ENCODE results near the gene ZNF888. TPM values are rescaled to one million over a fixed set of nuclear protein-coding genes. Genes with fewer than 3 reads are reported as not detected.
A peak's percentile ranks its signal among the peaks of the same experiment; 100 is the strongest.

The ZNF888 gene
- total and polyA plus RNA-seq, 2 experiments from 2014 or later = 2.3 to 8.3 TPM

DNA sequence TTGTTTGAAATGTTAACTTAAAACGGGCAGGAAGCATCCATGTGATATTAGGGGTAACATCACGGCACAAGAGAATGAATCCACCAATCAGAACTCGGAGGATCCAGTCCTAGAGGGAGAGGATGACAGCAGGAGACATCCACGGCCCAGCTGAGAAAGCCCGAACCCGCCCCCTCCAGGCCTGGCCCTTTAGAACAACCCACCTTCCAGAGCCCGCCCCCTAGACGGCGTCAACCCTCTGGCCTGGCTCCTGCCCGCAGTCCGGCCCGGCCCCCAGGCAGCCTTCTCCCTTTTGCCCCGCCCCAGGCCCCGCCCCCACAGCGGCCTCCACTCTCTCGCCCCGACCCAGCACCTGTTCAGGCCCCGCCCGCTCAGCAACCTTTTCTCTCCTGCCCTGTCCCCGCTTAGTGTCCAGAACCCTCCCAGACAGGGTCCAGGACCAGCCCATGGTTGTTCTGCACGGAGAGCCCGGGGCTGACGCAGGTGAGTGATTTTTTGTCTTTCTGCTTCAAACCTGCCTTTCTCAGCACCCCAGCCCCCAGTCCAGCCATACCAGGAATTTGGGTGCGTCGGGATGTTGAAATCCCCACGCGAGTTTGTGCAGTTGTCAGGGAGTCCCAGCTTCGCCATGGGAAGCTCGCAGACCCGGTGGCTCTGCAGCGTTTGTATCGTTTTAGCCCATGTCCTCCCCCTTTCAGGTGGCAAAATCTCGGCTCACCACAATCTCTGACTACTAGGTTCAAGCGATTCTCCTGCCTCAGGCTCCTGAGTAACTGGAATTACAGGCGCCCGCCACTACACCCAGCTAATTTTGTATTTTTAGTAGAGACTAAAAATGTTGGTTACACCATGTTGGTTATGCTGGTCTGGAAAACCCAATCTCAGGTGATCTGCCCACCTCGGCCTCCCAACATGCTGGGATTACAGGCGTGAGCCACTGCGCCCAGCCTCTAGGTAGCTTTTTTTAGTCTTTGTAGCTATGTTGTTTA, 23.4 kb upstream of the ZNF888 start (continued):
- no peak for TF ChIP-seq REST (IDR thresholded peaks at IDR 0.05; ENCODE audit: unreplicated experiment)
- TF ChIP-seq ZNF114 (CRISPR knock-in tag; IDR thresholded peaks at IDR 0.05) = no peak
- 0 out of 4 replicates have a peak, but pooled peaks of 1 of the 2 experiments have one; percentile 13 for TF ChIP-seq CTCF (conservative IDR thresholded peaks at IDR 0.05; ENCODE audit: low read depth in 2 of 2)

GRCh38 chr19:52945652-52946321, 22.6 kb upstream of the ZNF888 start:
- Mint-ChIP-seq H3K4me1 (peaks cover 34% of the 10 kb centered on the region), H3K4me3 (peak overlapping the region; percentile 69), H3K27ac (no peak overlapping the region), H3K9me3 (peaks cover 43% of the 10 kb centered on the region), H3K27me3 (ENCODE audit: insufficient read depth, low read depth, poor library complexity) (peaks cover 11% of the 10 kb centered on the region), H3K36me3 (ENCODE audit: low read depth) (peaks cover 42% of the 10 kb centered on the region)
- H3K9me2 ChIP-seq (ENCODE audit: insufficient read depth) = no peaks in the 10 kb centered on the region
- peaks cover 13% of the 10 kb centered on the region for H3F3A ChIP-seq (replicated peaks; ENCODE audit: low read depth)
- ATAC-seq = peak; percentile 29
- peaks cover 23% of the 10 kb centered on the region for H3K36me3 ChIP-seq (ENCODE audit: insufficient read depth)
- peaks cover 33% of the 10 kb centered on the region for H3K4me1 ChIP-seq (ENCODE audit: insufficient read depth)
- peak overlapping the region; percentile 56 for H3K4me2 ChIP-seq
- H4K20me1 ChIP-seq (replicated peaks; ENCODE audit: insufficient read depth) = peaks cover 2% of the 10 kb centered on the region; the same call in 1 of the 2 replicates
- peaks cover 7% of the 10 kb centered on the region for H3K79me2 ChIP-seq (replicated peaks; ENCODE audit: insufficient read depth)
- peak overlapping the region; percentile 99; the same call in 1 of the 2 replicates for H3K27ac ChIP-seq (ENCODE audit: low read depth)
- DNase-seq (ENCODE audit: low spot score) = no peak
- H2AFZ ChIP-seq = no peak overlapping the region
- no peaks in the 10 kb centered on the region for H3K27me3 ChIP-seq (ENCODE audit: insufficient read depth)
- peak overlapping the region; percentile 49 for H3K4me3 ChIP-seq
- no peak for TF ChIP-seq JUNB (IDR thresholded peaks at IDR 0.05; ENCODE audit: unreplicated experiment)
- no peak for TF ChIP-seq EZH2phosphoT487 (IDR thresholded peaks at IDR 0.05; ENCODE audit: unreplicated experiment)
- no peak for TF ChIP-seq REST (IDR thresholded peaks at IDR 0.05; ENCODE audit: unreplicated experiment)

All from GM23338 (cell line).